Stimulated activated CD8-positive, alpha-beta memory T cell treated with anti-CD3 and anti-CD28 coated beads, Interleukin-4, amount 100 ng/mL, for 1 hour (primary cell): ENCODE measurements around the gene PTPRN2.
"Not testable (repeated sequence)": the region's sequence is repeated elsewhere in the genome, so short reads cannot be mapped to it uniquely, and the experiment has no call there.

Source experiments
- DNase-seq, 2 donors: peaks; one replicate each; pipeline ENCODE4 v3.0.0-alpha.2; 2020; ENCODE audit warnings: low read depth in 2 of 2, low spot score in 1 of 2

Gene PTPRN2

DNA sequence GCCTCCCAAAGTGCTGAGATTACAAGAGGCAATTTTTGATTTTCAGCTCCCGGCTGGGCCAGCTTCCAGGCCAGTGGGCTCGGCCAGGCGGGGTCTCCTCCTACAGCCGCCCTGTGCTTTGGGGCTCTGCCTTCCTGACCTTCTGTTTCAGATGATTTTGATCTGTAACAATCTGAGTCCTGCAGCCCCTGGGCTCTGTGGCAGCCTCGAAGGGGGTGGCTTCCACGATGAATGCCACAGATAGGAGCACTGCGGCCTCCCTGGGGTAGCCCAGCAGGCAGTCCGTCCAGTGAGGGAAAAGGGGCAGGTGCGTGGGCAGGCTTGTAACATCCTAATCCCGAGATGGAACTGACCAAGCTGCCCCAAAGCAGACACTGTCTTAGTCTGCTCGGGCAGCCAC is 1073.3 kb downstream of the PTPRN2 start:
- no peak for DNase-seq

- DNase-seq, result no peak
Observed at GRCh38 chr7:157513682-157514081, 1073.9 kb downstream of the PTPRN2 start.

- no peak for DNase-seq
Observed at GRCh38 chr7:157513162-157513621, 1074.4 kb downstream of the PTPRN2 start.

- DNase-seq, result no peak
Observed at GRCh38 chr7:157509226-157509625, 1078.4 kb downstream of the PTPRN2 start.

GRCh38 chr7:157508477-157508881 is 1079.1 kb downstream of the PTPRN2 start:
- DNase-seq, result no peak

GRCh38 chr7:157507987-157508386 is 1079.6 kb downstream of the PTPRN2 start:
- no peak for DNase-seq

DNA sequence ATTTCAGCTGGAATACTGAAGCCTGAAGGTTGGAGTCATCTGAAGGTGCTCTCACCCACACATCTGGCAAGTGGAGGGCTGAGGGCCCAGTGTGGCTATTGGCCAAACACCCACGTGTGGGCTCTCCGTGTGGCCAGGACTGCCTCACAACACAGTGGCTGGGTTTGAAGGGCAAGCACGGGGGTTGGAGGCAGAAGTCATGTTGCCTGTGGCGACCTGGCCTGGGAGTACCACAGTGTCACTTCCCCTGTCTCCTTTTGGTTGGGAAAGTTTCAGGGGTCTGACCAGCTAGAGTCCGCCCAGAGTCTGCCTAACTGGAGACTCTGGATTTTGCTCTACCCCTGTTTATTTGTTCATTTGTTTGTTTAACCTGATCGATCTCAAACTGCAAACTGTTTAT is 1081.4 kb downstream of the PTPRN2 start:
- no peak for DNase-seq

GRCh38 chr7:157505646-157506045 is 1082.0 kb downstream of the PTPRN2 start:
- no peak for DNase-seq

- no peak for DNase-seq
Observed at GRCh38 chr7:157503229-157503628, 1084.4 kb downstream of the PTPRN2 start.

GRCh38 chr7:157502701-157503111 is 1084.9 kb downstream of the PTPRN2 start:
- DNase-seq, result peak; percentile 14 to 42

DNA sequence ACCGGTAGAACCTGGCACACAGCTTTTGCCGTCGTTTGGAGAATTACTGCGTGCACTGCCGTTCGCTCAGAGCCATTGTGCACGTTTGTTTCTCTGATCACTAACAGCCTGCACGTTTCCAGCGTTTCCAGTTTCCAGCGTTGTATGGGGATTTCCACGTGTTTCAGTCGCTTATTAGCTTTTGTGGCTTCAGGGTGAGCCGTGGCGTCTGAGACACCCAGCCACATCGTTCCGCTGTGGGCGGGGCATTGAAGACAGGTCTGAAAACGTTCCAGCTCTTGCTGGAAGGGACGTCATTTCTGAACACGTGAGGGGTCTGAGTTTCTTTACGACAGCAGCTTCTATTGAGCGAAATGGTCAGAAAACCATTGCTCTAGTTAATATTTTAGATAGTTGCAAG is 1086.0 kb downstream of the PTPRN2 start:
- DNase-seq, result no peak

GRCh38 chr7:157500989-157501540 is 1086.6 kb downstream of the PTPRN2 start:
- not testable (repeated sequence) for DNase-seq

DNA sequence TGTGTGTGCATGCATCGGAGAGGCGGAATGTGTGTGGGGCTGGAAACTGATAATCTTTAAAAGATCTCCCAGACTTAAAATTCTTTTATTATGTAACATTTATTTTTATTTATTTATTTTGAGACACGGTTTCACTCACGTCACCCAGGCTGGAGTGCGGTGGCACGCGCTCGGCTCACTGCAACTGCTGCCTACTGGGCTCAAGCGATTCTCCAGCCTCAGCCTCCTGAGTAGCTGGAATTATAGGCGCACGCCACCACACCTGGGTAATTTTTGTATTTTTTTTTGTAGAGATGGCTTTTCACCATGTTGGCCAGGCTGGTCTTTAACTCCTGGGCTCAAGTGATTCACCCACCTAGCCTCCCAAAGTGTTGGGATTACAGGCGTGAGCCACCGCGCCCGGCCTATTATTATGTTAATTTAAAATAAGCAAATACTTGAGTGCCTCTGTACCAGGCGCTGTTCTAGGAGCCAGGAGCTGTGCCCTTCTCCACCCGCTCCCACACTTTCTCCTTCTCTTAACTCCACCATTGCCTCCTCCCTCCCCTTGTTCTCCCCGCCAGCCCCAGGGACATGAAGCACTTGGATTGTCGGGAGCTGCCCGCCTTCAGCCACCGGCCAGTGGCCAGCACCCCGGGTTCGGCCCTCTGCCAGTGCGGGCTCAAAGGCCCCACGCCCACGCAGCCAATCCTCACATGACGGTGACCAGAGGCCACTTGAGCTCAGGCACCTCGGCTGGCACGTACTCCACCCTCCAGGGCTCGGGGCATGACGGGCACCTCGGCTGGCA is 1087.3 kb downstream of the PTPRN2 start:
- DNase-seq, result no peak

- DNase-seq, result no peak
Observed at GRCh38 chr7:157499835-157500153, 1087.8 kb downstream of the PTPRN2 start.

DNA sequence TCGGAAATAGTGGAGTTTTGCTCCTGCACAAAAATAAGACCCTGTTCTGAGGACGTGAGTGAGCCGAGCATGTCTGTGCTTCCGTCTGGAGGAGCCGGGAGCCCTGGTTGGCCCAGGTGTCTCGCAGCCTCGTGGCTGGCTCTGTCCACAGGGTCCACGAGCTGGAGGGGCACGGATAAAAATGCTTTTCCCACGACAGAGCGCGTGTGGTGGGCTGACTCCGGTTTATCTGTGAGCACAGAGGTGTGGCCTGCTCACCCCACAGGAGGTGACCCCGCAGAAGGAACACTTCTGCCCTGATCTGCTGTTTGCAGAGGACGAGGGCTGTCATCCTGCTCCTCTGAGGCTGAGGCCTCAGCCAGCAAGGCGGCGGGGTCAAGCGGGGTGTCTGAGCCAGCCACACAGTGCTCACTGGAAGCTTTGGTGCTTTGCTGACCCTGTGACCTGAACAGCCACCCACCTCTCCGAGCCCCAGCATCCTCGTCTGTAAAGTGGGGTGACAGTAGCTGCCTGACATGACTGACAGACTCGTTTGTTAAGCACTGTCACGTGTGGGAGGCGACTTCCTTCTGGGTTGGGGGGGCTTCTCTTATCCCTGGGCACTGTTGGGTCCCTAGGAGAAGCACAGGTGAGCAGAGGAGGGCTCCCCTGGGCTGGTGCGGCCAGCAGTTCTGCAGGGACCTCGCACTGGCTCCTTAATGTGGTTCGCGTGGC is 1088.3 kb downstream of the PTPRN2 start:
- DNase-seq, result no peak

DNA sequence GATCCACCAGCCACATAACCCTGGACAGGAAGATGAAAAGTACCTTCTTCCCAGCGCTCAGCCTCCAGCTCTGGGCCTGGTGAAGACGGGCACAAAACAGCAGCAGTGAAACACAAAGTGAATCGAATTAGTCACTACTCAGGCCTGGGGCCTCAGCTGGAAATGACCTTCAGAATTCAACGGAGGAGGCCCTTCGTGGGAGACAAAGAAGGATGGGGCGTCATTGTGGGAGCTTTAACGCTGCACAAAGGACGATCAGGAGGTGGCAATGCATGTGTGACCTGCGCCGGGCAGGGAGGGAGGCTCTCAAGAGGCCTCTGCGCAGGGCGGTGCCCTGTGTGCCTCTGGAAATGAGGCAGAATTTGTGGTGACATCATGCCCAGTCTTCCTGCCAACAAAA is 1089.0 kb downstream of the PTPRN2 start:
- DNase-seq, result no peak

DNA sequence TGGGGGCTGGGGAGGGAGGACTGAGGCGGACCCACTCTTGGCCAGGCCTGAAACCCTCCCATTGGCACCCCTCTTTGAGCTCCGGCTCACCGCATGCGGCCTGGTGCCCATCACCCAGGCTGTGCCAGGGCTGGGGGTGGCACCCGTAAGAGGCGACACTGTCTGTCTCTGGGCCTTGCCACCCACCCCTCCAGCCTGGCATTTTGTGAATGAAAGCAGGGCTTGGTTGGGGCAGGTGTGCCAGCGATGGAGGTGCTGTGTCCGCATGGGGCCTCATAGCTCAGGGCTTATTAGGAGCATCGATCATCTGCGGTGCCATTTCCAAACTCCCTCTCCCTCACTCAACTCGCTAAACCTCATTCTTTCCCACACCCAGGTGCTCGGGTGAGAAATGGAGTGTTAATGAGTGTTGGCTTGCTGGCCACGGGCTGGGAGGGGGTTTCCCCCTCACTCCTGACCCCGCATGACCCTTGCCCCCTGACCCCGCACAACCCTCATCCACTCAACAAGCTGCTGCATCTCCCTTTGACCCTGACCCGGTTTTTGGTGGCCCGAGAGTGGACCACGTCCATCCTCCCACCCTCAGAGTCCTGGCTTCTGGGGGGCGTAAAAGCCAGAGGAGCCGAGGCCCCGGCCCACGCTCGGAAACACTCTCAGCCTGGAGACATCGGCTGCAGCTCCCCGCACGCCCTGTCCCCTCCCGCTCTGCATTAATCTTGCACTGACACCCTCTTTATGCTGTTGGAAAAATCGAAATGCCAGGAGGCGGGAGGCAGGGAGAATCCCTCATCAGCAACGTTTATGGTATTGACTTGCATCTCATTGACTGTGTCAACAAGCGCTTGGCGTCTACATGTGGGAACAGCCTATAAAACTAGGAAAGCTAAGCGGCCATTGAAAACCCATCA is 1089.6 kb downstream of the PTPRN2 start:
- DNase-seq, result no peak

GRCh38 chr7:157497367-157497743 is 1090.3 kb downstream of the PTPRN2 start:
- no peak for DNase-seq

GRCh38 chr7:157496416-157497275 is 1091.0 kb downstream of the PTPRN2 start:
- DNase-seq, result no peak

DNA sequence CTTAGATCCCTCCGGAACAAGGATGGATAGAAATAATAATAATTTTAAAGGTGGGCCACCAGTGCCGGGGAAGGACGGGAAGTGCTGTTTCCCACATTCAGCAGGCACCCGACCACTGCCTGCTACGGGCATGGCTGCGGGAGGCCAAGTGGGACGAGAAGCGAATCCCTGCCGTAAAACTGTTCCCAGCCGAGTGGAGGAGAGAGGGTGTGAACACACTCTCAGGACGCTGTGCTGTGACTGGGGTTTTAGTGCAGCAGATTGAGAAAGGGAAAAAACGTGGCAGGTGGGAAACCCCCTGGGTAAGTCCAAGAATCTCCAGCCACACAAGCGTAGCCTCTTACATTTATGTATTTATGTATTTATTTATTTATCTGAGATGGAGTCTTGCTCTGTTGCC is 1092.0 kb downstream of the PTPRN2 start:
- no peak for DNase-seq
